HG03159 (cell line): Measurements from ENCODE around the gene CACNG3.

Source experiments
- ATAC-seq: cut with Tn5 transposase; IDR thresholded peaks from one replicate; pipeline ENCODE4 v1.9.1; 2021; ENCODE audit warnings: mild to moderate bottlenecking, moderate library complexity; ENCODE audit not compliant: unreplicated experiment

The CACNG3 gene

DNA sequence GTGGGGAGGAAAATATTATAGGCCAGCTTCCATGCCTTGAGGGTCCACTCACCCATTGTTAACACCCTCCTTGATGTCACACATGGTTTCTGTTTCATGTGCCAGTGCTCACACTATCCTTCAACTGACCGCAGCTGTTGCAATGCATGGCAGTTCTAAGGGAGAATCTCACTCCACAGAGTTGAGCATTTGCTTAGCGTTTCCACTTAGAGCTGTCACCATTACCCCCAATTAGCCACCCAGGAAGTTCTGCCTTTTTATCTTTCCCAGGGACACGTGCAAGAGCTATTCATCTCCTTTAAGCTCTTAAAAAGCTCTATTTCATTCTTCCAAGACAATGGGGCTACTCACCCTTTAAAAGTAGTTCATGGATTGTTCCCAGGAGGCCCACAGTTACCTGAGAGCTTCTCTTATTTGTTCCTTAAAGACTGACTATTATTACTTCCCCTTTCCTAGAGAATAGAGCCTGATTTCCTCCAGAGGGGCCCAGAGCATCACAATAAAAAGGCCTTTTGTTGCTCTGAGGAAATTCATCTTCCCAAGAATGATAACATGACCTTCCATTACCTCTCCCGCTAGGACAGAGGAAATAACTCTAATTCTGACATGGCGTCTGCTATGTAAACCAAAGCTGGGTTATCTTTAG is 126.8 kb downstream of the CACNG3 start:
- ATAC-seq, result no peak

DNA sequence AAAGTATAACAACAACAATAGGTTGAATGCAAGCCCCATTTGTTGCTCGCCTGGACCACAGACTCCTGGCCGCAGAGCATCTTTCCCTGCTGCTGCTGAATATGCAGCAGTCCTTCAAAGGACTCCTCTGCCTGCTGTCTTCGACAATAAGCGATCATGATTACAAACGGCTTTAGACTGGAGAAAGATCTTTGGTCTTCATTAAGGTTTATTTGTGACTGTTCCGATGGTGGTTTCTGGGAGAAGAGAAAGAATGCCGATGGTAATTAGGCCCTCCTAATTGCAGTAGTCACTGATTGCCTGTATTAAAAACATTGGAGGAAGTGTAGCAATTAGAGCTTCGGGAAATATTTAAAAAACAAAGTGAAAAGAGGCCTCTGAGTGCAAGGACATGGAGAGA is 138.2 kb downstream of the CACNG3 start:
- no peak for ATAC-seq

DNA sequence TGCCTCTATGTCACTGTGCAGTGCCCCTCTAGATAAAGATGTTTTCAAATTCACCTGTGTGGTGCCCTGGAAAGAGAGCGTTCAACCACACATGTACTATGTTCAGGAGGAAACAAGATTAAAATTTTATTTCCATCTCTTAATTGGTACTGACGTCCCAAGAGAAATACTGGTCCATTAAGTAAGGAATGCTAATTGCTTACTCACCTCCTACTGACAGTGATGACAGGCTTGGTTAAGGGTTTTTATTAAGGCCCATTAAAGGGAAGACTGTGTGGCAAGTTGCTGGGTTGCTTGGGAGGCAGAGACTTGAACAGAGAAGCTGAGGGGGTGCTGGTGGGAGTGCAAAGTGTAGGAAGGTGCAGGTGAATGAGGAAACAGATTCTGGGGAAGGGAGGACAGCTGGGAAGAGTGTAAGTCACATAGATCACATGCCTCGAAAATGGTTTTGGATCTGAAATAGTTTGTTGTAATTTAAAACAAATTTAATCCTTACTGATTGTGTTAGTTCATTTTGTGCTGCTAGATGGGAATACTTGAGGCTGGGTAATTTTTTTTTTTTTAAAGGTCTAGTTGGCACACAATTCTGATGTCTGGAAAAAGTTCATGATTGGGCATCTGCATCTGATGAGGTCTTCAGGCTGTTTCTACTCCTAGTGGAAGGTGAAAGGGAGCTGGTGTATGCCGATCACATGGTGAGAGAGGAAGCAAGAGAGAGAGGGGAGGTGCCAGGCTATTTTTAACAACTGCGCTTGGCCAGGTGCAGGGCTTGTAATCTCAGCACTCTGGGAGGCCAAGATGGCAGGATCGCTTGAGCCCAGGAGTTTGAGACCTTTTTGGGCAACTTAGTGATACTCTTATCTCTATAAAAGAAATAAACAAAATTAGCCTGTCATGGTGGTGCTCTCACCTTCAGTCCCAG is 140.5 kb downstream of the CACNG3 start:
- ATAC-seq, result no peak

DNA sequence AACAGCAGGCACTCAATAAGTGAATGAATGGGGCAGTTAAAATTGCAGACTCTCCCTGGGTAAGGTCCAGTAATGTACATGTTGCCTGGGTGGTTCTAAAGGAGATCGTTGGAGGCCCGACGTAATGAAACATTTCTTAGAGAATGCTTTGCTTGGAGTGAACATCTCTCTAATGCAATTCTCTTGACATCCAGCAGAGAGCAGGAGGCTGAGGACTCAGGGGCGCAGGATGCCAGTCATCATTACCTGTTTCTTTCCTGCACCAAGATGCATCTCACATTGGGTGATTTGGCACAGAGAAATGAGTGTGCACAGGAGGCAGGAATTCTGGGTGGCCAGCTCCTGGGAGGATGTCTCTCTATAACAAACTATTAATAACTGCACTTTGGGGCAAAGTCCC is 152.9 kb downstream of the CACNG3 start:
- ATAC-seq, result no peak
